Measurements from ENCODE around the gene SCN10A.

The SCN10A gene

GRCh38 chr3:38720465-38720864 lies 95.6 kb downstream of the SCN10A start:
- no peak for DNase-seq (ENCODE audit: low spot score)

- DNase-seq (ENCODE audit: low spot score), result no peak
Measured at GRCh38 chr3:38717355-38718240, 98.4 kb downstream of the SCN10A start.

- no peak for DNase-seq (ENCODE audit: low spot score)
Measured at GRCh38 chr3:38713121-38713520, 102.9 kb downstream of the SCN10A start.

GRCh38 chr3:38711321-38711720 lies 104.7 kb downstream of the SCN10A start:
- no peak for DNase-seq (ENCODE audit: low spot score)

- no peak for DNase-seq (ENCODE audit: low spot score)
Measured at GRCh38 chr3:38707730-38708129, 108.3 kb downstream of the SCN10A start.

- DNase-seq (ENCODE audit: low spot score), result no peak
Measured at GRCh38 chr3:38706961-38707360, 109.1 kb downstream of the SCN10A start.

GRCh38 chr3:38702231-38702630 lies 113.8 kb downstream of the SCN10A start:
- DNase-seq (ENCODE audit: low spot score), result no peak

- DNase-seq (ENCODE audit: low spot score), result no peak
Measured at GRCh38 chr3:38698760-38699159, 117.3 kb downstream of the SCN10A start.

- no peak for DNase-seq (ENCODE audit: low spot score)
Measured at GRCh38 chr3:38698061-38698460, 118.0 kb downstream of the SCN10A start.

- no peak for DNase-seq (ENCODE audit: low spot score)
Measured at GRCh38 chr3:38696034-38696433, 120.0 kb downstream of the SCN10A start.

- DNase-seq (ENCODE audit: low spot score), result peak; percentile 27
Measured at GRCh38 chr3:38690185-38690584, 125.8 kb downstream of the SCN10A start.

- peak; percentile 9 for DNase-seq (ENCODE audit: low spot score)
Measured at GRCh38 chr3:38689774-38690173, 126.2 kb downstream of the SCN10A start.

GRCh38 chr3:38689346-38689745 lies 126.7 kb downstream of the SCN10A start:
- DNase-seq (ENCODE audit: low spot score), result no peak

- no peak for DNase-seq (ENCODE audit: low spot score)
Measured at GRCh38 chr3:38687321-38687720, 128.7 kb downstream of the SCN10A start.

- DNase-seq (ENCODE audit: low spot score), result no peak
Measured at GRCh38 chr3:38684546-38684945, 131.5 kb downstream of the SCN10A start.

GRCh38 chr3:38669668-38670067 lies 146.3 kb downstream of the SCN10A start:
- no peak for DNase-seq (ENCODE audit: low spot score)

- no peak for DNase-seq (ENCODE audit: low spot score)
Measured at GRCh38 chr3:38662544-38662943, 153.5 kb downstream of the SCN10A start.

GRCh38 chr3:38658841-38659240 lies 157.2 kb downstream of the SCN10A start:
- no peak for DNase-seq (ENCODE audit: low spot score)

- no peak for DNase-seq (ENCODE audit: low spot score)
Measured at GRCh38 chr3:38657369-38657768, 158.6 kb downstream of the SCN10A start.

- no peak for DNase-seq (ENCODE audit: low spot score)
Measured at GRCh38 chr3:38655708-38656300, 160.2 kb downstream of the SCN10A start.

GRCh38 chr3:38653685-38654537 lies 162.1 kb downstream of the SCN10A start:
- no peak for DNase-seq (ENCODE audit: low spot score)

GRCh38 chr3:38652934-38653333 lies 163.1 kb downstream of the SCN10A start:
- no peak for DNase-seq (ENCODE audit: low spot score)

Measured in kidney capillary endothelial cell (primary cell).